ENCODE measurements around the gene KRT3. TPM values are rescaled to one million over a fixed set of nuclear protein-coding genes. Genes with fewer than 3 reads are reported as not detected.
"Not testable (repeated sequence)": the region's sequence is repeated elsewhere in the genome, so short reads cannot be mapped to it uniquely, and the experiment has no call there.

Gene KRT3
- total RNA-seq, 2 donors from 2014 or later: not detected

- H3K9ac ChIP-seq (ENCODE audit: low read depth in 2 of 2, low read length in 2 of 2): no peak overlapping the region
- no peaks in the 10 kb centered on the region for H3K36me3 ChIP-seq
- no peaks in the 10 kb centered on the region for H3K9me3 ChIP-seq
- H3K27ac ChIP-seq: no peak overlapping the region
- H3K4me3 ChIP-seq: no peak overlapping the region
- H3K4me1 ChIP-seq: no peaks in the 10 kb centered on the region
- no peaks in the 10 kb centered on the region for H3K27me3 ChIP-seq
- intact Hi-C loops (cut with DNase I): no loop called here
- DNase-seq: no peak
- no peak for TF ChIP-seq CTCF (IDR thresholded peaks at IDR 0.05)
Measured at GRCh38 chr12:52796839-52797528, 1.1 kb upstream of the KRT3 start.

GRCh38 chr12:52796429-52796794 is 495 bp upstream of the KRT3 start:
- no peak overlapping the region for H3K4me3 ChIP-seq
- H3K27me3 ChIP-seq: no peaks in the 10 kb centered on the region
- intact Hi-C loops (cut with DNase I): no loop called here
- no peaks in the 10 kb centered on the region for H3K9me3 ChIP-seq
- no peak for TF ChIP-seq CTCF (IDR thresholded peaks at IDR 0.05)
- no peaks in the 10 kb centered on the region for H3K4me1 ChIP-seq
- no peak for DNase-seq
- H3K27ac ChIP-seq: no peak overlapping the region
- H3K36me3 ChIP-seq: no peaks in the 10 kb centered on the region
- no peak overlapping the region for H3K9ac ChIP-seq (ENCODE audit: low read depth in 2 of 2, low read length in 2 of 2)

- H3K9me3 ChIP-seq; H3K4me1 ChIP-seq; H3K36me3 ChIP-seq; DNase-seq; H3K27ac ChIP-seq; H3K27me3 ChIP-seq; H3K9ac ChIP-seq (ENCODE audit: low read depth in 2 of 2, low read length in 2 of 2); intact Hi-C loops (cut with DNase I); H3K4me3 ChIP-seq: not testable (repeated sequence)
Measured at GRCh38 chr12:52795332-52795674, 614 bp downstream of the KRT3 start.

- intact Hi-C loops (cut with DNase I): no loop called here
- Histone ChIP-seq H3K27ac (no peak overlapping the region), H3K4me1 (no peaks in the 10 kb centered on the region), H3K9me3 (no peaks in the 10 kb centered on the region), H3K9ac (ENCODE audit: low read depth in 2 of 2, low read length in 2 of 2) (no peak overlapping the region), H3K4me3 (no peak overlapping the region), H3K36me3 (no peaks in the 10 kb centered on the region), H3K27me3 (no peaks in the 10 kb centered on the region)
- TF ChIP-seq CTCF (IDR thresholded peaks at IDR 0.05): no peak
- DNase-seq: no peak
Measured at GRCh38 chr12:52794479-52795331, 1.2 kb downstream of the KRT3 start.

- Histone ChIP-seq H3K27ac (no peak overlapping the region), H3K4me1 (no peaks in the 10 kb centered on the region), H3K9ac (ENCODE audit: low read depth in 2 of 2, low read length in 2 of 2) (no peak overlapping the region), H3K27me3 (no peaks in the 10 kb centered on the region), H3K4me3 (no peak overlapping the region), H3K9me3 (no peaks in the 10 kb centered on the region), H3K36me3 (no peaks in the 10 kb centered on the region)
- intact Hi-C loops (cut with DNase I): no loop called here
- TF ChIP-seq CTCF (IDR thresholded peaks at IDR 0.05): no peak
- no peak for DNase-seq
Measured at GRCh38 chr12:52792185-52793029, 3.5 kb downstream of the KRT3 start.

Measured in colonic mucosa (tissue), 4 donors.